Measurements from ENCODE around the gene MILR1.

GRCh38 chr17:64477849-64478248 lies 28.9 kb downstream of the MILR1 start:
- TF ChIP-seq POLR2AphosphoS5 (IDR thresholded peaks at IDR 0.05), result no peak
- TF ChIP-seq CTCF (IDR thresholded peaks at IDR 0.05), result no peak
- TF ChIP-seq POLR2A (IDR thresholded peaks at IDR 0.05; ENCODE audit: low read depth), result no peak
